ENCODE data around the gene HSD3B2.

GRCh38 chr1:119391749-119392148 lies 23.2 kb upstream of the HSD3B2 start:
- no peak for TF ChIP-seq FOSL1 (IDR thresholded peaks at IDR 0.05; ENCODE audit: insufficient read depth, low read depth, low read length)
- TF ChIP-seq RFX5 (IDR thresholded peaks at IDR 0.05; ENCODE audit: borderline replicate concordance, low read depth, low read length): no peak
- no peak for TF ChIP-seq GABPA (IDR thresholded peaks at IDR 0.05; ENCODE audit: borderline replicate concordance, insufficient read depth, low read length)
- TF ChIP-seq NRF1 (IDR thresholded peaks at IDR 0.05; ENCODE audit: low read depth, low read length): no peak
- TF ChIP-seq MAX (IDR thresholded peaks at IDR 0.05): no peak
- no peak for TF ChIP-seq CTCF (IDR thresholded peaks at IDR 0.05; ENCODE audit: control extremely low read depth in 1 of 3, insufficient read depth in 1 of 3, low read depth in 1 of 3, low read length in 3 of 3)
- TF ChIP-seq GTF2F1 (IDR thresholded peaks at IDR 0.05; ENCODE audit: borderline replicate concordance, low read depth, low read length): no peak
- TF ChIP-seq SP1 (IDR thresholded peaks at IDR 0.05; ENCODE audit: low read depth, low read length): no peak
- TF ChIP-seq ATF3 (IDR thresholded peaks at IDR 0.05; ENCODE audit: insufficient read depth, low read depth, low read length): no peak
- TF ChIP-seq CBX8 (IDR thresholded peaks at IDR 0.05; ENCODE audit: borderline replicate concordance, low read depth, low read length): no peak
- TF ChIP-seq POLR2A (IDR thresholded peaks at IDR 0.05; ENCODE audit: control extremely low read depth in 1 of 2, low read depth in 2 of 2, low read length in 2 of 2): no peak

All from H1 (cell line).